ENCODE results near the gene KCNG2.
"Not testable (repeated sequence)": the region's sequence is repeated elsewhere in the genome, so short reads cannot be mapped to it uniquely, and the experiment has no call there.

The KCNG2 gene, protein sequence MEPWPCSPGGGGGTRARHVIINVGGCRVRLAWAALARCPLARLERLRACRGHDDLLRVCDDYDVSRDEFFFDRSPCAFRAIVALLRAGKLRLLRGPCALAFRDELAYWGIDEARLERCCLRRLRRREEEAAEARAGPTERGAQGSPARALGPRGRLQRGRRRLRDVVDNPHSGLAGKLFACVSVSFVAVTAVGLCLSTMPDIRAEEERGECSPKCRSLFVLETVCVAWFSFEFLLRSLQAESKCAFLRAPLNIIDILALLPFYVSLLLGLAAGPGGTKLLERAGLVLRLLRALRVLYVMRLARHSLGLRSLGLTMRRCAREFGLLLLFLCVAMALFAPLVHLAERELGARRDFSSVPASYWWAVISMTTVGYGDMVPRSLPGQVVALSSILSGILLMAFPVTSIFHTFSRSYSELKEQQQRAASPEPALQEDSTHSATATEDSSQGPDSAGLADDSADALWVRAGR

DNA sequence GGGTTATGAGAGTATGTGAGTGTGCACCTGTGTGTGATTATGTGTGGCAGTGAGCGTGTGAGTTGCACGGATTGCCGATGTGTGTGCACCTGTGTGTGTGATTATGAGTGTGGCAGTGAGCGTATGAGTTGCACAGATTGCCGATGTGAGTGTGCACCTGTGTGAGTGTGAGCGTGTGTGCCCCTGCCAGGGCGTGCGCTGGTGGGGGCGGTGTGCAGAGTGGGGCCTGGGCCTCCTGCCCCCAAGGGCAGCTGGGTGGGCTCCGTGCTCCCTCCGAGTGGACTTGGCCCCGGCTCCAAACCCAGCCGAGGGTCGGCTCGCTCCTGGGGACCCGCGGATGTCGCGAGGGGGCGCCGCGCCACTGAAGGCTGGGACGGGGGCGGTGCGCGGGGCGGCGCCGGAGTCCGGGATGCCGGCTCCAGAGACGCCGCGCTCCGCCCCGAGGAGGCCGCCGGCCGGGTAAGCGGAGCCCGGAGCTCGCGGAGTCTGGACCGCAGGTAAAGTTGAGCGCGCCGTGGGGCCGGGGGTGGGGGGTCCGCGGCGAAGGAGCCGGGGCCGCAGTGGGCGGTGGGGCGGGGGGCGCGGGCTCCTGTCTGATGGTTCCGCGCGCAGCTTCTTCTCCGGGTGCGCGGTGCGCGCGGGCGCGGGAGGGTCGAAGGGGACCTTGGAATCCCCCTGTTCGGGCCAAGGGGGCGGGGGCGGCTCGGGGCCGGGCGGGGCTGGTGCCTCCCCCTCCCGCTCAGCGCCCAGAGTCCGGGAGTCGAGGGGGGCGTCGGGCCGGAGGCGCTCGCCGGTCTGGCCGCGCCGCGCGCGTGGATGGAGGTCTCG lies at the start of gene KCNG2:
Gene KCNG2 (plus strand): TSS at position 421 of the 828 bp plus-strand sequence. CDS start 65,730 bp downstream, outside the sequence.
- DNase-seq, result no peak

DNA sequence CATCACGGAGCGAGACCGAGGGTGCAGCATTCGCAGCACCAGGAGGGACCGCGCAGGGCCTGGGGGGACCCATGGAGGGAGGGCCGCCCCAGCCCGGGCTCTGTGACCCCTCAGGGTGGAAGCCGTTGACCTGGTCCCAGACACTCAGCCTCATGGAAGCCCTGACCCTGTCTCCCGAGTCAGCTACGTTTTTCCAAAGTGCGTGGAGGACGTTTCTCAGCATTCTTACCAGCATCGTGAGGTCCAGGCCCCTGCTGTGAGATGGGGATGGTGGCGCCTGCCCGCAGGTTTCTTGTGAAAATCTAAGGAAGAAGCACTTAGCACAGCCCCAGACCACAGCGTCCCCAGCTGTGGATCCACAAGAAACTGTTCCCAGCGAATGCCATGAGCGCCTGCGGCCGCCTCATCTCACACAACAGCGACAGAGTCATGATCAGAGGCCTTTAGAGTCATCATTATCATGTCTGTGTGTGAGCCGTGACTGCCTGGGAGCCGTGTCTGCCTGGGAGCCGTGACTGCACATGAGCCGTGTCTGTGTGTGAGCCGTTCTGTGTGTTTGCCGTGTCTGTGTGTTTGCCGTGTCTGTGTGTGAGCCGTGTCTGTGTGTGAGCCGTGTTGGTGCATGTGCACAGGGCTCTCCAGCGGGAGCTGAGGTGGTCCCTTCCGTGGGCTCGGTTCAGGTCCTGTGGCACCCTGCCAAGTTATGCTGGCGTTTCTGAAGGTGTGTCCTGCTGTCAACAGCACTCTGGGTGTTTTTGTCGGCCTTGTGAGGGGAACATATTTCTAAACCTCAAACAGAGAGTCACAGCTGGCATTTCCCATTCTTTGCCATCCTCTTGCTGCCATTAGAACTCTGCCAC lies 49.2 kb upstream of the KCNG2 start:
- no peak for DNase-seq

DNA sequence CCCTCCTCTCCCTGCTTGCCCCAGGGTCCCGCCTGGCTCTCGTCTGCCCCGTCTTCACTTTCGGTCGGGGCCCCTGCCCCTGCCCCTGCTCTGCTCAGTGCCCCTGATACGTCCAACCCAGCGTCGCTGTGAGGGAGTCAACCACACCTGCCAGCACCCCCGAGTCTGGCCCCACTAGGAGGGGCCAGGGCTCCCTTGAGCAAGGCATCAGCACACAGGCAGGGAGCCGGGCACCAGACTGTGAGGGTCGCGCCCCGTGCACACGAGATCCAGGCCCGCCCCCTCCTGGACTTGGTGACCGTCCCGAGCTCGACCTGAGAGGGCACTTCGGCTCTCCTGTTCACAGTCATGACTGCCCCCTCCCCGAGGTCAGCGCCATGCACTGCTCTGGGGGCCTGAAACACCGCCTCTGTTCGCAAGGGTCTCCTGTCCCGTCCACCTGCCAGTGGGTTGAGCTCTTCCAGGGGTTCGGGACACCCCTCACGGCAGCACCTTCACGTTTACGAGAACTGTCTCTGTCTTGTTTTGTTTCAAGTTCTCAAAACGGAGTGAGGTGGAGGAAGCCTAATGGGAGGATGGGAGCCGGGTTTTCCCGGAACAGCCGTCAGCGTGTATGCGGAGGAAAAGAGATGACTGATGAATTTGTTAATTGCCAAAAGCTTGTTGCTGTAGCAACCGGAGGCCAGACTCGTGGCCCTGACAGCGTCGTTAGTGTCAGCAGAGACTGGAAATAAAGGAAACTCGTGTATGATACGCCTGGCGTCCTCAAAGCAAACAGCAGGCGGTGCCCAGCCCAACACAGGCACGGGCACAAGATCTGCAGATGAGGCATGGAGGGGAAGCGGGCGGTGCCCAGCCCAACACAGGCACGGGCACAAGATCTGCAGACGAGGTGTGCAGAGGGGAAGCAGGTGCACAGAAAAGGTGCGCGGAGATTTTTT lies 48.2 kb upstream of the KCNG2 start:
- DNase-seq, result no peak

DNA sequence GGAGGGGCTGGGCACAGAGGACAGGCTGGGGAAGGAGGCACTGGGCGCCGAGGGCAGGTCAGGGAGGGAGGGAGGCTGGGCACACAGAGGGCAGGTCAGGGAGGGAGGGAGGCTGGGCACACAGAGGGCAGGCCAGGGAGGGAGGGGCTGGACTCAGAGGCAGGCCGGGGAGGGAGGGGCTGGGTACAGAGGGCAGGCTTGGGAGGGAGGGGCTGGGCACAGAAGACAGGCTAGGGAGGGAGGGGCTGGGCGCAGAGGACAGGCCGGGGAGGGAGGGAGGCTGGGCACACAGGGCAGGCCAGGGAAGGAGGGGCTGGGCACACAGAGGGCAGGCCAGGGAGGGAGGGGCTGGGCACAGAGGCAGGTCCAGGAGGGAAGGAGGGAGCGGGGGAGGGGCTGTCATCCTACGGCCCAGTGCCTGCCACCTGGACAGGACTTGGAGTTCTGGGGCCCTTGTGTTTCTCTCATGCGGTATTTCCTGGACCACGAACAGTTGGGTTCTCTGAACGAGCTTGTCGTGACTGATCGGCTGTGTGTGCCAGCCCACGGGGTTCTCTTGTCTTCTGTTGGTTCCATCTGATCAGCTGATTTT lies 46.7 kb upstream of the KCNG2 start:
- DNase-seq, result no peak

DNA sequence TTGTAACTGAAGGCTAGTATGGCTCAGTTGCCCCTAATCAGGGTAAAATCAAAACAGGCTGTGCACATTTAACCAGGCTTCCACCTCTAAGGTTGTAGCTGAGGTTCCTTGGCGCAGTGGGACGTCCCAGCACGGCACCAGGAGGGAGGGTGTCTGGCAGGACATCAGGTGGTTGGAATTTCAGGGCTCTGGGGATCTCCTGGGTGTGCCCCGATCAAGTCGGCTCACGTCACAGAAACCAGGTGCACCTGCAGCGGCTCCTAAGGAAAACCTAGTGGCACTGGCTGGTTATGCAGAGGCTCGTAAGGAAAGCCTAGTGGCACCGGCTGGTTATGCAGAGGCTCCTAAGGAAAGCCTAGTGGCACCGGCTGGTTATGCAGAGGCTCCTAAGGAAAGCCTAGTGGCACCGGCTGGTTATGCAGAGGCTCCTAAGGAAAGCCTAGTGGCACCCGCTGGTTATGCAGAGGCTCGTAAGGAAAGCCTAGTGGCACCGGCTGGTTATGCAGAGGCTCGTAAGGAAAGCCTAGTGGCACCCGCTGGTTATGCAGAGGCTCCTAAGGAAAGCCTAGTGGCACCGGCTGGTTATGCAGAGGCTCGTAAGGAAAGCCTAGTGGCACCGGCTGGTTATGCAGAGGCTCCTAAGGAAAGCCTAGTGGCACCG lies 45.7 kb upstream of the KCNG2 start:
- not testable (repeated sequence) for DNase-seq

DNA sequence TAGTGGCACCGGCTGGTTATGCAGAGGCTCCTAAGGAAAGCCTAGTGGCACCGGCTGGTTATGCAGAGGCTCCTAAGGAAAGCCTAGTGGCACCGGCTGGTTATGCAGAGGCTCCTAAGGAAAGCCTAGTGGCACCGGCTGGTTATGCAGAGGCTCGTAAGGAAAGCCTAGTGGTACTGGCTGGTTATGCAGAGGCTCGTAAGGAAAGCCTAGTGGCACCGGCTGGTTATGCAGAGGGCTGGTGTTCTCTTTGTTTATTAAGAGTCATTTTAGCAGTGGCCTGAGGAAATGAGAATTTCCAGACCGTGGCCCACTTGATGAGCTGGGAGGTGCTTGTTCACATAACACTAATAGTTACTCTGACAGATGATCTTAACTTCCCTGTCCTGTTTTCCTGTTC lies 44.8 kb upstream of the KCNG2 start:
- not testable (repeated sequence) for DNase-seq

DNA sequence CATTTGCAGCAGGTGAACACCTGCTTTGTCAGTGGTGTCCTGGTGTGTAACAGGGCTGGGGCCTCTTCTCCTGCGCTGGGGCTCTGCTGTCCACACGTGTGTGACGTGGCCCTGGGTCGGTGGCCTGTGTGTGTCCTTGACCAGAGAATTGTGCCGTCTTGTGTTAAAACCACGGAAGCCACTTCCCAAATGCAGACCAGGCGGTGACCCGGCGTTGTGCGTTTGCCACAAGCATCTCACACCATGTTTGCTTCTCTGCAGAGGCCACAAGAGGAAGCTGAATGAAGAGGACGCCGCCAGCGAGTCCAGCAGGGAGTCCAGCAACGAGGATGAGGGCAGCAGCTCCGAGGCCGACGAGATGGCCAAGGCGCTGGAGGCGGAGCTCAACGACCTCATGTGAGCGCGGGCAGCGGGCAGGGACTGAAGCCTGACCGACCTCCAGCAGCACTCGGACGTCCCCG lies 44.3 kb upstream of the KCNG2 start:
- DNase-seq, result no peak

GRCh38 chr18:79754022-79754761 lies 43.5 kb upstream of the KCNG2 start:
- no peak for DNase-seq

GRCh38 chr18:79754831-79755351 lies 42.8 kb upstream of the KCNG2 start:
- no peak for DNase-seq

DNA sequence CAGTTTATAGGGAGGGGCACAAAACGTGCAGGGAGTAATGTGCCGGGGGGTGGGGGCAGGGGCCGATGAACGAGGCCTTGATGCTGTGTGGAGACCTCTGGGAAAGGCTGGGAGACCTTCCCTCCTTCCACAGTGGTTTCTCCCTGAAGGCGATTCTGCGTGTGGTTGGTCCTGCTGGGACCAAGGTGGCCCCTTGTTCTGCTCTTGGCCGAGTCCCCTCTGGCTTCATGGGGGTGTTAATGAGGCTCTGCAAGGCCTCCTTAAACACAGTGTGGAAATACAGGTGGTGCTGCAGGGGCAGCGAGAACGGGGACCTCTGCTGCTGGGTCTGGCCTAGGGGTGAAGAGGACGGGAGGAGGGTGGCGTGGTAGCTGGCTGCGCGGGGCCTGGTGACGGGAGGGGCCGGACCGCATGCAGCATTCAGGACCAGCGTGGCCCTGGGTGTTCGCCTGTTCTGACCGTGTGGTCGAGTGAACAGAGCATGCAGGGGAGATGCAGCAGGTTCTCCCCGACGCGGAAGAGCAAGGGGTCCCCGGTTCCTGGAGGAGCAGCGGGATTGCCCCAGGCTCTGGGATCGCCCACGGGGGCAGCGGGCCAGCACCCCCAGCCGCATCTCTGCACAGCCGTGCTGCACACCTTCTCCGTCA lies 42.1 kb upstream of the KCNG2 start:
- DNase-seq, result no peak

DNA sequence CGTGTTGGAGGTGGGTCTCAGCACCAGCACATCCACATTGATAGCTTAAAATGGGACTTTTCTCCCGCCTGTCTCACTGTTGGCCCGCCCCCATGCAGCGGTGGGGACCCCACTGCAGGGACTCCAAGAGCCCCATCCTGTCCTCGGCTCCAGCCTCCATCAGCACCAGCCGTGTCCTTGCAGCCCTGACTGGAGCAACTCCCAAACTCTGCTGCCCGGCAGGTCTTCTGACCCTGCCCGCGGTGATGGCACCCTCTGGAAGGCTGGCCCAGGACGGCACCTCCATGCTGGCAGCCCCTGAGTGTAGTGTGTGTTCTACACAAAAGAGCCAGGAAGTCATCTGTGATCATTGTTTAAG lies 41.6 kb upstream of the KCNG2 start:
- no peak for DNase-seq

GRCh38 chr18:79756826-79757225 lies 40.9 kb upstream of the KCNG2 start:
- DNase-seq, result no peak

- no peak for DNase-seq
These were observed 37.4 kb upstream of the KCNG2 start for GRCh38 chr18:79760348-79760747.

DNA sequence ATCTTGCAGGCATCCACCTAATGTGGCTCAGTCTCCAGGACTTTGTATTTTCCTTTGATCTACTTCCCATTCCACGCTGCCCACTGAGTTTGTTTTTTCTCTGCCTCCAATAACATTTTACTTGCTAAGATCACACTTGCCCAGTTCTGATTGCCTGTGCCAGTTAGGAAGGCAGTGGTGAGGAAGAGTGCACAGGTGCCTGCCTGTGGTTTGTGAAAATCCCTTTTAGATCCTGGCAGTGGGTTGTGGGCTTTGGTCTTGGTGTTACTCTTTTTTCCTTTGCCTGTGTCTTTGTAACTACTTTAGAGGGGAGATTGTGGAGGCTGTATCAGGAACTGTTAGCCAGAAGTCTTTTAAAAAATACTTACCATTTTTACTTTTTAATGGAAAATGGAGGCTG lies 36.9 kb upstream of the KCNG2 start:
- DNase-seq, result no peak

GRCh38 chr18:79763407-79763806 lies 34.3 kb upstream of the KCNG2 start:
- no peak for DNase-seq

DNA sequence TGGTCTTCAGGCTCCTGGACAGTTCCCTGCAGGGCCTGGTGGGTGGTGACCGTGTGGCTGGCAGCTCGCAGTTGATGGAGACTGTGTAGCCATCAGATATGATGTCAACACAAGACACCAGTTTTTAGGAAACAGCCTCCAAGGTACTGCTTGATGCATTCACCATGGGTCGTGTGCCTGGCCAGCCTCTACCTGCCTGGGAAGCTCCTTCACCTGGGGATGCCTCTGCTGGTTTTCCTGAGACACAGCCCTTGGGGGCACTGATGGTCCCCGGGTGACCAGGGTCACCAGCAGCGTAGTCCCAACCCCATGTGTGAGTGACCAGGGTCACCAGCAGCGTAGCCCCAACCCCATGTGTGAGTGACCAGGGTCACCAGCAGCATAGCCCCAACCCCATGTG lies 33.6 kb upstream of the KCNG2 start:
- DNase-seq, result no peak

- no peak for DNase-seq
These were observed 32.1 kb upstream of the KCNG2 start for GRCh38 chr18:79765491-79766245.

DNA sequence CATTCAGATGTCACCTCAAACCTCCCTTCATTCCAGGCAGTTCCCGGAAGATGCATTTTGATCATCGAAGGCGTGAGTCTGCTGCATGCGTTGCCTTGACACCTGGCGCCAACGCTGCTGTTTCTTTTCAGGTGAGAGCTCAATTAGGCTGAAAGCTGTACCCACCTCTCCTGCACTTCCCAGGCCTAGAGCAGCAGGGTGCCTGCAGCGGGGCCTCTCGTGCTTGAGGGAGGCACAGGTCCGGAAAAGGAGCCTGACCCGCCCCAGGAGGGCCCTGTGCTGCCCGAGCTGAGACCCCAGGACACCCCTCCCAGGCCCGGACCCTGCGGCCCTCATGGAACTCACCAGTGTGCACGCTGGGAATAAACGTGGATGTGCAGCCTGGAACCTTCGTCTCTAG lies 31.4 kb upstream of the KCNG2 start:
- DNase-seq, result no peak

- DNase-seq, result no peak
These were observed 29.0 kb upstream of the KCNG2 start for GRCh38 chr18:79768745-79769144.

Data from activated gamma-delta T cell treated with Interleukin-2 at 50 U/mL for 16 hours (primary cell).